CD14-positive monocyte (primary cell): ENCODE measurements around the gene TALDO1. TPM values are rescaled to one million over a fixed set of nuclear protein-coding genes. Genes with fewer than 3 reads are reported as not detected.

Experiments used
- DNase-seq, 3 donors: peaks; one replicate each; pipeline ENCODE4 v3.0.0-alpha.2; 2011 to 2022
- H2AFZ ChIP-seq: 2 replicates; pipeline ENCODE4 v1.6.0; 2012; ENCODE audit warnings: mild to moderate bottlenecking, low read depth, low read length, inconsistent platforms; ENCODE audit not compliant: insufficient read depth, poor library complexity, severe bottlenecking
- H3K27ac ChIP-seq, 2 donors: 1 replicate in 1 of 2; 2 replicates in 1 of 2; pipeline ENCODE4 v1.5.1; 2012 to 2013; ENCODE audit warnings: low read length in 2 of 2, control low read depth in 1 of 2, inconsistent platforms in 1 of 2, low read depth in 1 of 2, mild to moderate bottlenecking in 1 of 2
- H3K27me3 ChIP-seq, 2 donors: one replicate each; pipeline versions ENCODE4 v1.6.0 to v1.6.1; 2011 to 2013; ENCODE audit warnings: low read length in 2 of 2; ENCODE audit not compliant: control insufficient read depth in 2 of 2, insufficient read depth in 2 of 2
- H3K36me3 ChIP-seq, 2 donors: replicated peaks in 1 of 2; 1 replicate in 1 of 2; 2 replicates in 1 of 2; pipeline versions ENCODE4 v1.5.1 to v1.6.1; 2012 to 2013; ENCODE audit warnings: low read length in 2 of 2, control low read depth in 1 of 2, inconsistent platforms in 1 of 2, mild to moderate bottlenecking in 1 of 2; ENCODE audit not compliant: insufficient read depth in 2 of 2, control insufficient read depth in 1 of 2
- H3K4me1 ChIP-seq, 2 donors: 1 replicate in 1 of 2; 2 replicates in 1 of 2; pipeline versions ENCODE4 v1.5.1 to v1.6.1; 2012 to 2013; ENCODE audit warnings: low read length in 2 of 2, control low read depth in 1 of 2, inconsistent platforms in 1 of 2, mild to moderate bottlenecking in 1 of 2, moderate library complexity in 1 of 2; ENCODE audit not compliant: insufficient read depth in 2 of 2, control insufficient read depth in 1 of 2
- H3K4me2 ChIP-seq: replicated peaks from 2 replicates; pipeline ENCODE3; 2012; ENCODE audit warnings: low read length, moderate library complexity, mild to moderate bottlenecking; ENCODE audit not compliant: poor library complexity, severe bottlenecking; ENCODE audit errors: extremely low read depth
- H3K4me3 ChIP-seq, 3 experiments: fragments of 200-600 bp in 1 of 3; sonication (generic) in 1 of 3; replicated peaks in 1 of 3; 1 replicate in 2 of 3; 2 replicates in 1 of 3; pipeline ENCODE4 v1.5.1; 2011 to 2013; ENCODE audit warnings: low read length in 3 of 3, mild to moderate bottlenecking in 3 of 3, control low read depth in 2 of 3, low read depth in 2 of 3, inconsistent platforms in 1 of 3, moderate library complexity in 1 of 3
- H3K79me2 ChIP-seq: 2 replicates; pipeline ENCODE4 v1.6.0; 2012; ENCODE audit warnings: mild to moderate bottlenecking, control low read depth, inconsistent platforms, low read length, moderate library complexity; ENCODE audit not compliant: insufficient read depth
- H3K9ac ChIP-seq: 2 replicates; pipeline ENCODE4 v1.6.0; 2017; ENCODE audit warnings: low read length, mild to moderate bottlenecking; ENCODE audit not compliant: insufficient read depth, poor library complexity, severe bottlenecking
- H3K9me3 ChIP-seq, 2 donors: replicated peaks in 1 of 2; 1 replicate in 1 of 2; 2 replicates in 1 of 2; pipeline versions ENCODE4 v1.5.1 to v1.6.1; 2012 to 2013; ENCODE audit warnings: low read length in 2 of 2, control low read depth in 1 of 2; ENCODE audit not compliant: control insufficient read depth in 1 of 2, insufficient read depth in 1 of 2
- H4K20me1 ChIP-seq: 2 replicates; pipeline ENCODE4 v1.6.0; 2012; ENCODE audit warnings: mild to moderate bottlenecking, low read length, control low read depth, moderate library complexity; ENCODE audit not compliant: insufficient read depth
- H3K27ac Mint-ChIP-seq, 7 donors: one replicate each; pipeline ENCODE4 v1.8.0; 2020; ENCODE audit warnings: mild to moderate bottlenecking in 7 of 7, mixed read lengths in 7 of 7, moderate library complexity in 6 of 7, inconsistent platforms in 2 of 7
- H3K27me3 Mint-ChIP-seq, 3 donors: one replicate each; pipeline ENCODE4 v1.8.0; 2021 to 2022; ENCODE audit warnings: low read depth in 3 of 3, mild to moderate bottlenecking in 3 of 3, mixed read lengths in 3 of 3, moderate library complexity in 3 of 3, inconsistent platforms in 1 of 3
- H3K36me3 Mint-ChIP-seq, 2 donors: one replicate each; pipeline ENCODE4 v1.8.0; 2020; ENCODE audit warnings: mixed read lengths in 2 of 2, inconsistent platforms in 1 of 2, mild to moderate bottlenecking in 1 of 2
- H3K4me1 Mint-ChIP-seq: one replicate; pipeline ENCODE4 v1.8.0; 2020; ENCODE audit warnings: mild to moderate bottlenecking, mixed read lengths
- H3K4me3 Mint-ChIP-seq, 2 donors: one replicate each; pipeline ENCODE4 v1.8.0; 2020; ENCODE audit warnings: mild to moderate bottlenecking in 2 of 2, mixed read lengths in 2 of 2, moderate library complexity in 1 of 2
- H3K9me3 Mint-ChIP-seq, 7 donors: one replicate each; pipeline ENCODE4 v1.8.0; 2020 to 2022; ENCODE audit warnings: mixed read lengths in 7 of 7, mild to moderate bottlenecking in 6 of 7, moderate library complexity in 6 of 7, inconsistent platforms in 2 of 7
- CTCF ChIP-seq: fragments of 200-600 bp; IDR thresholded peaks from one replicate; pipeline ENCODE4 v1.8.0; 2022; ENCODE audit warnings: antibody characterized with exemption, mild to moderate bottlenecking
- whole genome bisulfite sequencing: methylation state at CpG from one replicate; pipeline ENCODE4 v1.1.5; 2013; ENCODE audit warnings: missing lambda C conversion rate; ENCODE audit not compliant: insufficient coverage; 5-methylcytosine and 5-hydroxymethylcytosine counted together
- intact Hi-C, 2 donors: fragments of 100-400 bp; cut with micrococcal nuclease; formaldehyde crosslinking; loops; one replicate each; pipeline versions ENCODE4 v1.15.0 to v1.15.1; 2023
- polyA plus RNA-seq, 3 donors: library from polyadenylated mRNA; depleted of rRNA in 1 of 3; unstranded in 2 of 3; stranded (reverse) in 1 of 3; fragments of 300-500 nt in 2 of 3; fragments of >200 nt in 1 of 3; fragmentation: Illumina TruSeq in 2 of 3; gene quantifications; 1 replicate in 2 of 3; 2 replicates in 1 of 3; pipeline ENCODE4 v1.2.3, GENCODE V29; 2012 to 2021

Gene TALDO1
- polyA plus RNA-seq, 3 donors = 502 to 1,249 (median 1,224) TPM

GRCh38 chr11:792873-793272 is 45.6 kb downstream of the TALDO1 start:
- intact Hi-C loops = no loop called here
- peaks cover 15 to 29% (median 20%) of the 10 kb centered on the region in 3 donors for H3K27me3 Mint-ChIP-seq

GRCh38 chr11:793556-793955 is 46.3 kb downstream of the TALDO1 start:
- Histone ChIP-seq H3K9ac (no peak overlapping the region), H3K4me1 (peaks cover 29 to 31% of the 10 kb centered on the region in 2 donors), H4K20me1 (peaks cover 12% of the 10 kb centered on the region), H3K4me3 (no peak overlapping the region), H3K27me3 (peaks cover 4 to 18% of the 10 kb centered on the region in 2 donors), H3K27ac (no peak overlapping the region), H2AFZ (no peak overlapping the region), H3K79me2 (peaks cover 15% of the 10 kb centered on the region), H3K9me3 (no peaks in the 10 kb centered on the region), H3K36me3 (peaks cover 5 to 9% of the 10 kb centered on the region in 2 donors), H3K4me2 (no peak overlapping the region)
- Mint-ChIP-seq H3K36me3 (peaks cover 15 to 17% of the 10 kb centered on the region in 2 donors), H3K27me3 (peaks cover 11 to 22% (median 18%) of the 10 kb centered on the region in 3 donors), H3K4me3 (no peak overlapping the region), H3K27ac (no peak overlapping the region), H3K9me3 (peaks cover 0 to 2% (median 0%) of the 10 kb centered on the region in 7 donors), H3K4me1 (peaks cover 18% of the 10 kb centered on the region)
- 98% methylated on average over 5 of the region's 7 CpGs for WGBS
- TF ChIP-seq CTCF = no peak
- DNase-seq = no peak
- intact Hi-C loops = no loop called here

More at GRCh38 chr11:792873-793272, 45.6 kb downstream of the TALDO1 start:
- Histone ChIP-seq H3K36me3 (peaks cover 5 to 9% of the 10 kb centered on the region in 2 donors), H4K20me1 (peaks cover 12% of the 10 kb centered on the region), H3K27ac (no peak overlapping the region), H3K27me3 (peaks cover 4 to 25% of the 10 kb centered on the region in 2 donors), H3K4me2 (no peak overlapping the region), H3K9me3 (no peaks in the 10 kb centered on the region), H3K4me3 (no peak overlapping the region), H2AFZ (no peak overlapping the region), H3K79me2 (peaks cover 15% of the 10 kb centered on the region), H3K9ac (no peak overlapping the region), H3K4me1 (peaks cover 25 to 26% of the 10 kb centered on the region in 2 donors)
- peaks cover 0 to 2% (median 0%) of the 10 kb centered on the region in 7 donors for H3K9me3 Mint-ChIP-seq
- WGBS = 92% methylated on average over 13 of the region's 13 CpGs
- no peak for TF ChIP-seq CTCF
- H3K36me3 Mint-ChIP-seq = peaks cover 15 to 17% of the 10 kb centered on the region in 2 donors
- peaks cover 18% of the 10 kb centered on the region for H3K4me1 Mint-ChIP-seq
- H3K27ac Mint-ChIP-seq = no peak overlapping the region
- DNase-seq = no peak
- H3K4me3 Mint-ChIP-seq = no peak overlapping the region
